Mesenchymal stem cell (in vitro differentiated cells and primary cell): ENCODE data around the gene YWHAH.

ENCODE experiments used
- DNase-seq: peaks from one replicate; pipeline ENCODE4 v3.0.0-alpha.2; 2013
- H2AFZ ChIP-seq: one replicate; pipeline ENCODE4 v1.6.1; 2013; ENCODE audit warnings: low read depth, mild to moderate bottlenecking, control low read depth, inconsistent platforms, low read length, moderate library complexity
- H2AK5ac ChIP-seq: 2 replicates; pipeline ENCODE4 v1.6.1; 2013; ENCODE audit warnings: low read length, moderate library complexity, mild to moderate bottlenecking, inconsistent platforms; ENCODE audit not compliant: severe bottlenecking
- H2BK120ac ChIP-seq: one replicate; pipeline ENCODE4 v1.6.1; 2013; ENCODE audit warnings: low read depth, mild to moderate bottlenecking, inconsistent platforms, low read length, moderate library complexity
- H2BK12ac ChIP-seq, 2 experiments: one replicate each; pipeline ENCODE4 v1.6.1; 2013; ENCODE audit warnings: inconsistent platforms in 2 of 2, low read length in 2 of 2, mild to moderate bottlenecking in 2 of 2, moderate library complexity in 2 of 2, control low read depth in 1 of 2
- H2BK15ac ChIP-seq: one replicate; pipeline ENCODE4 v1.6.1; 2013; ENCODE audit warnings: mild to moderate bottlenecking, low read depth, inconsistent platforms; ENCODE audit not compliant: poor library complexity, severe bottlenecking
- H2BK5ac ChIP-seq: 2 replicates; pipeline ENCODE4 v1.6.1; 2013; ENCODE audit warnings: low read depth, mild to moderate bottlenecking, low read length, control low read depth, inconsistent platforms; ENCODE audit not compliant: poor library complexity, severe bottlenecking
- H3K14ac ChIP-seq, 2 experiments: one replicate each; pipeline ENCODE4 v1.6.1; 2013; ENCODE audit warnings: inconsistent platforms in 2 of 2, low read length in 2 of 2, control low read depth in 1 of 2, mild to moderate bottlenecking in 1 of 2, moderate library complexity in 1 of 2
- H3K18ac ChIP-seq, 2 experiments: one replicate each; pipeline ENCODE4 v1.6.1; 2013; ENCODE audit warnings: inconsistent platforms in 2 of 2, low read length in 2 of 2, control low read depth in 1 of 2, low read depth in 1 of 2, mild to moderate bottlenecking in 1 of 2
- H3K23ac ChIP-seq, 2 experiments: one replicate each; pipeline ENCODE4 v1.6.1; 2013; ENCODE audit warnings: inconsistent platforms in 2 of 2, low read length in 2 of 2, mild to moderate bottlenecking in 2 of 2, moderate library complexity in 2 of 2, control low read depth in 1 of 2
- H3K27ac ChIP-seq: 2 replicates; pipeline ENCODE4 v1.5.1; 2013; ENCODE audit warnings: mild to moderate bottlenecking, moderate library complexity, low read length, control low read depth, inconsistent platforms; ENCODE audit not compliant: poor library complexity, severe bottlenecking
- H3K27me3 ChIP-seq, 2 experiments: 2 replicates each; pipeline versions ENCODE4 v1.6.1 to v1.7.0; 2013; ENCODE audit warnings: low read length in 2 of 2, mild to moderate bottlenecking in 2 of 2, moderate library complexity in 2 of 2, control low read depth in 1 of 2, inconsistent platforms in 1 of 2; ENCODE audit not compliant: control insufficient read depth in 1 of 2, insufficient read depth in 1 of 2
- H3K36me3 ChIP-seq, 2 experiments: 2 replicates each; pipeline versions ENCODE4 v1.6.1 to v1.7.0; 2013; ENCODE audit warnings: low read length in 2 of 2, control low read depth in 1 of 2, inconsistent platforms in 1 of 2, low read depth in 1 of 2, mild to moderate bottlenecking in 1 of 2; ENCODE audit not compliant: insufficient read depth in 2 of 2, control insufficient read depth in 1 of 2
- H3K4ac ChIP-seq, 2 experiments: one replicate each; pipeline ENCODE4 v1.6.1; 2013; ENCODE audit warnings: inconsistent platforms in 2 of 2, low read length in 2 of 2, mild to moderate bottlenecking in 2 of 2, moderate library complexity in 2 of 2, control low read depth in 1 of 2, low read depth in 1 of 2
- H3K4me1 ChIP-seq: 2 replicates; pipeline ENCODE4 v1.6.1; 2013; ENCODE audit warnings: low read depth, low read length, control low read depth; ENCODE audit not compliant: control insufficient read depth, insufficient read depth
- H3K4me2 ChIP-seq: 2 replicates; pipeline ENCODE4 v1.6.1; 2013; ENCODE audit warnings: low read length, mild to moderate bottlenecking, inconsistent platforms; ENCODE audit not compliant: poor library complexity, severe bottlenecking
- H3K4me3 ChIP-seq, 2 experiments: 2 replicates each; pipeline versions ENCODE4 v1.5.1 to v1.7.0; 2013; ENCODE audit warnings: low read length in 2 of 2, mild to moderate bottlenecking in 2 of 2, control low read depth in 1 of 2, low read depth in 1 of 2; ENCODE audit not compliant: insufficient read depth in 1 of 2
- H3K79me1 ChIP-seq: replicated peaks from 2 replicates; pipeline ENCODE4 v1.6.1; 2013; ENCODE audit warnings: mild to moderate bottlenecking, control low read depth, low read length, inconsistent platforms; ENCODE audit not compliant: poor library complexity, severe bottlenecking
- H3K9ac ChIP-seq: 2 replicates; pipeline ENCODE4 v1.7.0; 2013; ENCODE audit warnings: mild to moderate bottlenecking, low read length, moderate library complexity
- H3K9me3 ChIP-seq: 2 replicates; pipeline ENCODE4 v1.7.0; 2013; ENCODE audit warnings: mild to moderate bottlenecking, low read length; ENCODE audit not compliant: control insufficient read depth
- H4K8ac ChIP-seq: one replicate; pipeline ENCODE4 v1.6.1; 2013; ENCODE audit warnings: inconsistent platforms, mild to moderate bottlenecking, low read length, moderate library complexity
- H4K91ac ChIP-seq: one replicate; pipeline ENCODE4 v1.6.1; 2013; ENCODE audit warnings: mild to moderate bottlenecking, low read length, inconsistent platforms
- WGBS: methylation state at CpG from one replicate; pipeline ENCODE4 v1.1.7; 2013; ENCODE audit warnings: mixed read lengths; 5-methylcytosine and 5-hydroxymethylcytosine counted together

Gene YWHAH

GRCh38 chr22:31970490-31971444 lies 26.4 kb downstream of the YWHAH start:
- Histone ChIP-seq H4K8ac (peak overlapping the region; percentile 87), H3K27ac (no peak overlapping the region), H3K9me3 (no peaks in the 10 kb centered on the region), H3K23ac (no peak overlapping the region), H3K4me3 (peak overlapping the region; percentile 49 to 81), H3K9ac (peak overlapping the region; percentile 86), H2BK15ac (no peak overlapping the region), H3K14ac (peak overlapping the region in 1 of 2 experiments; percentile 7), H2AK5ac (no peak overlapping the region), H3K36me3 (no peaks in the 10 kb centered on the region), H3K4me2 (peak overlapping the region; percentile 87), H2BK120ac (no peak overlapping the region), H3K27me3 (peaks cover 0 to 6% of the 10 kb centered on the region in 2 experiments), H4K91ac (peak overlapping the region; percentile 39), H2BK5ac (no peak overlapping the region), H3K4me1 (peaks cover 11% of the 10 kb centered on the region), H3K4ac (peak overlapping the region in 1 of 2 experiments; percentile 27), H2BK12ac (no peak overlapping the region), H3K18ac (peak overlapping the region; percentile 2 to 53), H3K79me1 (no peaks in the 10 kb centered on the region), H2AFZ (peak overlapping the region; percentile 65)
- DNase-seq = peak; percentile 76
- WGBS = 28% methylated on average over 41 of the region's 55 CpGs

DNA sequence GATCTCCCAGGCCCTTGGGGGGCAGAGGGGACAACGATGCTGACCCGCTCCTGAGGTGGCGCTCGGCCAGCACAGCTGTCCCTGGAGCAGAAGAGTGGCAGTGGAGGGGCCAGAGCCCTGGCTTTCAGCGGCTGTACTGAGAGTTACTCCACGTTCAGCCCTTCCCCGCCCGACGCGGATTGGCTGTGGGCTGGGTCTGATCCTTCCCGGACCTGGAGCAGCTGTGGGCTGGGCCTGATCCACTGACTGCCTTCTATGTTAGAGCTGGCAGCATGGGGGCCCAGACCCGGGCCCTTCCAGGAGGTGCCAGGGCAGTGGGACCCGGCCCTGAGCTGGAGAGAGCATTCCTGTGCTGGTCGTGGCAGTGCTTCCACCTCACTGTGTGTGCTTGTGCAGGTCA lies 27.8 kb downstream of the YWHAH start:
- no peak overlapping the region for H2AFZ ChIP-seq
- H3K9me3 ChIP-seq = no peaks in the 10 kb centered on the region
- no peak overlapping the region for H3K9ac ChIP-seq
- H3K18ac ChIP-seq = no peak overlapping the region
- no peak overlapping the region for H3K23ac ChIP-seq
- H3K27me3 ChIP-seq = peaks cover 0 to 6% of the 10 kb centered on the region in 2 experiments
- no peak for DNase-seq
- no peak overlapping the region for H4K8ac ChIP-seq
- no peak overlapping the region for H3K27ac ChIP-seq
- no peaks in the 10 kb centered on the region for H3K36me3 ChIP-seq
- H2BK12ac ChIP-seq = no peak overlapping the region
- no peak overlapping the region for H3K4me3 ChIP-seq
- no peak overlapping the region for H3K14ac ChIP-seq
- no peak overlapping the region for H2BK120ac ChIP-seq
- H3K4me2 ChIP-seq = no peak overlapping the region
- H3K4ac ChIP-seq = no peak overlapping the region
- 87% methylated on average over 14 of the region's 14 CpGs for WGBS
- no peaks in the 10 kb centered on the region for H3K79me1 ChIP-seq
- H2BK15ac ChIP-seq = no peak overlapping the region
- H2BK5ac ChIP-seq = no peak overlapping the region
- peaks cover 13% of the 10 kb centered on the region for H3K4me1 ChIP-seq
- H2AK5ac ChIP-seq = no peak overlapping the region
- no peak overlapping the region for H4K91ac ChIP-seq

GRCh38 chr22:31973739-31974138 lies 29.4 kb downstream of the YWHAH start:
- Histone ChIP-seq H3K27ac (no peak overlapping the region), H4K91ac (no peak overlapping the region), H2BK5ac (no peak overlapping the region), H3K9me3 (no peaks in the 10 kb centered on the region), H2AFZ (no peak overlapping the region), H3K18ac (no peak overlapping the region), H3K9ac (no peak overlapping the region), H3K4me2 (no peak overlapping the region), H3K4me3 (no peak overlapping the region), H3K36me3 (no peaks in the 10 kb centered on the region), H3K4ac (no peak overlapping the region), H3K27me3 (peaks cover 0 to 6% of the 10 kb centered on the region in 2 experiments), H2BK12ac (no peak overlapping the region), H2BK120ac (no peak overlapping the region), H3K14ac (no peak overlapping the region), H2AK5ac (no peak overlapping the region), H2BK15ac (no peak overlapping the region), H4K8ac (no peak overlapping the region), H3K4me1 (peaks cover 13% of the 10 kb centered on the region), H3K23ac (no peak overlapping the region), H3K79me1 (no peaks in the 10 kb centered on the region)
- no peak for DNase-seq
- WGBS = 87% methylated on average over 5 of the region's 5 CpGs

- no peak overlapping the region for H3K27ac ChIP-seq
- no peak overlapping the region for H2BK12ac ChIP-seq
- no peak overlapping the region for H3K18ac ChIP-seq
- no peak overlapping the region for H2BK120ac ChIP-seq
- H3K4ac ChIP-seq = no peak overlapping the region
- DNase-seq = peak; percentile 68
- peaks cover 0 to 6% of the 10 kb centered on the region in 2 experiments for H3K27me3 ChIP-seq
- WGBS = 11% methylated on average over 8 of the region's 9 CpGs
- no peaks in the 10 kb centered on the region for H3K79me1 ChIP-seq
- no peak overlapping the region for H4K8ac ChIP-seq
- no peaks in the 10 kb centered on the region for H3K9me3 ChIP-seq
- H3K4me3 ChIP-seq = no peak overlapping the region
- H2BK5ac ChIP-seq = no peak overlapping the region
- no peak overlapping the region for H4K91ac ChIP-seq
- peaks cover 7% of the 10 kb centered on the region for H3K4me1 ChIP-seq
- no peak overlapping the region for H2BK15ac ChIP-seq
- no peak overlapping the region for H3K4me2 ChIP-seq
- no peak overlapping the region for H2AFZ ChIP-seq
- H3K23ac ChIP-seq = no peak overlapping the region
- no peak overlapping the region for H2AK5ac ChIP-seq
- no peak overlapping the region for H3K9ac ChIP-seq
- H3K36me3 ChIP-seq = no peaks in the 10 kb centered on the region
- no peak overlapping the region for H3K14ac ChIP-seq
Measured at GRCh38 chr22:31977141-31977841, 33.0 kb downstream of the YWHAH start.
